ENCODE results near the gene TEX10.

The TEX10 gene

GRCh38 chr9:100286257-100286656, 66.5 kb downstream of the TEX10 start:
- Histone ChIP-seq H3K9ac (ENCODE audit: low read length in 2 of 2) (no peak overlapping the region), H3K4me1 (ENCODE audit: control insufficient read depth, insufficient read depth, low read length) (no peaks in the 10 kb centered on the region), H3K27ac (ENCODE audit: low read length) (no peak overlapping the region), H3K36me3 (ENCODE audit: control insufficient read depth in 2 of 2, insufficient read depth in 2 of 2, low read length in 2 of 2) (peaks cover 37 to 43% of the 10 kb centered on the region in 2 donors), H3K27me3 (ENCODE audit: control insufficient read depth in 1 of 2, insufficient read depth in 2 of 2, low read length in 2 of 2) (no peaks in the 10 kb centered on the region), H3K4me3 (ENCODE audit: low read length in 2 of 2) (no peak overlapping the region), H3K9me3 (ENCODE audit: control insufficient read depth in 2 of 2, low read length in 2 of 2) (peaks cover 0 to 3% of the 10 kb centered on the region in 2 donors)

GRCh38 chr9:100285601-100286000, 67.1 kb downstream of the TEX10 start:
- H3K36me3 ChIP-seq (ENCODE audit: control insufficient read depth in 2 of 2, insufficient read depth in 2 of 2, low read length in 2 of 2): peaks cover 36 to 41% of the 10 kb centered on the region in 2 donors
- H3K27ac ChIP-seq (ENCODE audit: low read length): no peak overlapping the region
- H3K4me1 ChIP-seq (ENCODE audit: control insufficient read depth, insufficient read depth, low read length): no peaks in the 10 kb centered on the region
- no peaks in the 10 kb centered on the region for H3K27me3 ChIP-seq (ENCODE audit: control insufficient read depth in 1 of 2, insufficient read depth in 2 of 2, low read length in 2 of 2)
- no peak overlapping the region for H3K4me3 ChIP-seq (ENCODE audit: low read length in 2 of 2)
- no peak overlapping the region for H3K9ac ChIP-seq (ENCODE audit: low read length in 2 of 2)
- H3K9me3 ChIP-seq (ENCODE audit: control insufficient read depth in 2 of 2, low read length in 2 of 2): peaks cover 0 to 3% of the 10 kb centered on the region in 2 donors

GRCh38 chr9:100285080-100285479, 67.7 kb downstream of the TEX10 start:
- Histone ChIP-seq H3K27ac (ENCODE audit: low read length) (no peak overlapping the region), H3K4me1 (ENCODE audit: control insufficient read depth, insufficient read depth, low read length) (no peaks in the 10 kb centered on the region), H3K9me3 (ENCODE audit: control insufficient read depth in 2 of 2, low read length in 2 of 2) (peaks cover 0 to 3% of the 10 kb centered on the region in 2 donors), H3K9ac (ENCODE audit: low read length in 2 of 2) (no peak overlapping the region), H3K4me3 (ENCODE audit: low read length in 2 of 2) (no peak overlapping the region), H3K27me3 (ENCODE audit: control insufficient read depth in 1 of 2, insufficient read depth in 2 of 2, low read length in 2 of 2) (no peaks in the 10 kb centered on the region), H3K36me3 (ENCODE audit: control insufficient read depth in 2 of 2, insufficient read depth in 2 of 2, low read length in 2 of 2) (peaks cover 36 to 40% of the 10 kb centered on the region in 2 donors)

DNA sequence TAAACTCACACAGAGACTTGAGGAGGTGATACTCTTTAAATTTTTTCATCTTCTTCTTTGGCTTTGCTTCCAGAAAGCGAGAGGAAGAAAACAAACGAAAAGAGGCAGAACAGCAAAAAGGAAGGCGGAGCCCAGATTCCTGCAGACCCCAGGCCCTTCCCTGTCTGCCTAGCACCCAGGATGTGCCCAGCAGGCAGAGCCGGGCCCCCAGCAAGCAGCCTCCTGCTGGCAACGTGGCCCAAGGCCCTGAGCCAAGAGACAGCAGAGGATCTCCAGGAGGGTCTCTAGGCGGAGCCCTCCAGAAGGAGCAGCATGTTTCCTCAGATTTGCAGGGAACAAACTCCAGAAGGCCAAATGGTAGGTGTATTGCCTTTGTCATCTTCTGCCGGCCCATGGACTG, 68.5 kb downstream of the TEX10 start:
- Histone ChIP-seq H3K36me3 (ENCODE audit: control insufficient read depth in 2 of 2, insufficient read depth in 2 of 2, low read length in 2 of 2) (peaks cover 38 to 41% of the 10 kb centered on the region in 2 donors), H3K27me3 (ENCODE audit: control insufficient read depth in 1 of 2, insufficient read depth in 2 of 2, low read length in 2 of 2) (no peaks in the 10 kb centered on the region), H3K9ac (ENCODE audit: low read length in 2 of 2) (no peak overlapping the region), H3K4me3 (ENCODE audit: low read length in 2 of 2) (no peak overlapping the region), H3K4me1 (ENCODE audit: control insufficient read depth, insufficient read depth, low read length) (no peaks in the 10 kb centered on the region), H3K27ac (ENCODE audit: low read length) (no peak overlapping the region), H3K9me3 (ENCODE audit: control insufficient read depth in 2 of 2, low read length in 2 of 2) (peaks cover 0 to 3% of the 10 kb centered on the region in 2 donors)

DNA sequence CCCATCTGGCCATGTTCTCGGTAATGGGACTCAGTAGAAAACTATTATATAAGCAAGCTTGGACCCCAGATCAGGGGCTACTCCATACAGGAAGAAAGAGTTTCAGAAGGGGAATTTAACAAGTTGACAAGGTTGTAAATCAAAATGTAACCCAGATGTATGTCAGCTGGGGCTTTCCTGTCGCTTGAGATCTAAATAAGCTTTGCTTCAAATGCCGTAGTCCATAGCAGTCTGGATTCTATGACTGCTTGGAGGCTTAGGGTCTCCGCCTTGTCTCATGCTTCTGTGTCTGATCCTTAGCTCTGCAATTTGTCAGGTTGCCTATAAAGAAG, 70.4 kb downstream of the TEX10 start:
- Histone ChIP-seq H3K9me3 (ENCODE audit: control insufficient read depth in 2 of 2, low read length in 2 of 2) (peaks cover 0 to 3% of the 10 kb centered on the region in 2 donors), H3K9ac (ENCODE audit: low read length in 2 of 2) (no peak overlapping the region), H3K27ac (ENCODE audit: low read length) (no peak overlapping the region), H3K36me3 (ENCODE audit: control insufficient read depth in 2 of 2, insufficient read depth in 2 of 2, low read length in 2 of 2) (peaks cover 29 to 36% of the 10 kb centered on the region in 2 donors), H3K27me3 (ENCODE audit: control insufficient read depth in 1 of 2, insufficient read depth in 2 of 2, low read length in 2 of 2) (no peaks in the 10 kb centered on the region), H3K4me3 (ENCODE audit: low read length in 2 of 2) (no peak overlapping the region), H3K4me1 (ENCODE audit: control insufficient read depth, insufficient read depth, low read length) (no peaks in the 10 kb centered on the region)

GRCh38 chr9:100281676-100282387, 70.9 kb downstream of the TEX10 start:
- Histone ChIP-seq H3K9me3 (ENCODE audit: control insufficient read depth in 2 of 2, low read length in 2 of 2) (peaks cover 0 to 3% of the 10 kb centered on the region in 2 donors), H3K9ac (ENCODE audit: low read length in 2 of 2) (no peak overlapping the region), H3K27ac (ENCODE audit: low read length) (no peak overlapping the region), H3K4me1 (ENCODE audit: control insufficient read depth, insufficient read depth, low read length) (no peaks in the 10 kb centered on the region), H3K36me3 (ENCODE audit: control insufficient read depth in 2 of 2, insufficient read depth in 2 of 2, low read length in 2 of 2) (peaks cover 24 to 31% of the 10 kb centered on the region in 2 donors), H3K4me3 (ENCODE audit: low read length in 2 of 2) (no peak overlapping the region), H3K27me3 (ENCODE audit: control insufficient read depth in 1 of 2, insufficient read depth in 2 of 2, low read length in 2 of 2) (no peaks in the 10 kb centered on the region)

- H3K4me3 ChIP-seq (ENCODE audit: low read length in 2 of 2): no peak overlapping the region
- no peaks in the 10 kb centered on the region for H3K27me3 ChIP-seq (ENCODE audit: control insufficient read depth in 1 of 2, insufficient read depth in 2 of 2, low read length in 2 of 2)
- no peaks in the 10 kb centered on the region for H3K4me1 ChIP-seq (ENCODE audit: control insufficient read depth, insufficient read depth, low read length)
- H3K36me3 ChIP-seq (ENCODE audit: control insufficient read depth in 2 of 2, insufficient read depth in 2 of 2, low read length in 2 of 2): peaks cover 26 to 29% of the 10 kb centered on the region in 2 donors
- H3K27ac ChIP-seq (ENCODE audit: low read length): no peak overlapping the region
- peaks cover 0 to 3% of the 10 kb centered on the region in 2 donors for H3K9me3 ChIP-seq (ENCODE audit: control insufficient read depth in 2 of 2, low read length in 2 of 2)
- no peak overlapping the region for H3K9ac ChIP-seq (ENCODE audit: low read length in 2 of 2)
These were observed 71.7 kb downstream of the TEX10 start for GRCh38 chr9:100281066-100281465.

GRCh38 chr9:100277166-100277979, 75.4 kb downstream of the TEX10 start:
- Histone ChIP-seq H3K9ac (ENCODE audit: low read length in 2 of 2) (no peak overlapping the region), H3K9me3 (ENCODE audit: control insufficient read depth in 2 of 2, low read length in 2 of 2) (no peaks in the 10 kb centered on the region), H3K4me3 (ENCODE audit: low read length in 2 of 2) (no peak overlapping the region), H3K36me3 (ENCODE audit: control insufficient read depth in 2 of 2, insufficient read depth in 2 of 2, low read length in 2 of 2) (peaks cover 5 to 17% of the 10 kb centered on the region in 2 donors), H3K4me1 (ENCODE audit: control insufficient read depth, insufficient read depth, low read length) (no peaks in the 10 kb centered on the region), H3K27ac (ENCODE audit: low read length) (no peak overlapping the region), H3K27me3 (ENCODE audit: control insufficient read depth in 1 of 2, insufficient read depth in 2 of 2, low read length in 2 of 2) (no peaks in the 10 kb centered on the region)

DNA sequence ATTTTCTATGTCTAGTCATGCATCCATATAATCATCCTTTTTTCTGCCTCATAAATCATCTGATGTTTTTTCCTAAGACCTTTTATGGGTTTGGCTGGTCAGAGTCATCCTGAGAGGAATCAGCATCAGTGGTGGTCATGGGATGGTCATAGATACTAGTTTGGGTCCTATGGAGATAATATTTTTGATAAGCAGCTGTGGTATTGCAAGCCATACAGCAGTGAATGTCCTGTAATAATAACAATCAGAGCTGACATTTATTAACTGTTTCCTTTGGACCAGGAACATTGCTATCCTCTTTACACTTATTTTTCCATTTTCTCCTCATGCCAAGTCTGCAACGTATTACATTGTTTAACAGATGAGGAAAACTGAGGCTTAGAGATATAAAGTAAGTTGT, 83.1 kb downstream of the TEX10 start:
- no peaks in the 10 kb centered on the region for H3K27me3 ChIP-seq (ENCODE audit: control insufficient read depth in 1 of 2, insufficient read depth in 2 of 2, low read length in 2 of 2)
- H3K36me3 ChIP-seq (ENCODE audit: control insufficient read depth in 2 of 2, insufficient read depth in 2 of 2, low read length in 2 of 2): peaks cover 4 to 15% of the 10 kb centered on the region in 2 donors

GRCh38 chr9:100268271-100268670, 84.5 kb downstream of the TEX10 start:
- H3K27ac ChIP-seq (ENCODE audit: low read length): no peak overlapping the region
- H3K27me3 ChIP-seq (ENCODE audit: control insufficient read depth in 1 of 2, insufficient read depth in 2 of 2, low read length in 2 of 2): no peaks in the 10 kb centered on the region
- H3K9me3 ChIP-seq (ENCODE audit: control insufficient read depth in 2 of 2, low read length in 2 of 2): no peaks in the 10 kb centered on the region
- no peak overlapping the region for H3K4me3 ChIP-seq (ENCODE audit: low read length in 2 of 2)
- H3K36me3 ChIP-seq (ENCODE audit: control insufficient read depth in 2 of 2, insufficient read depth in 2 of 2, low read length in 2 of 2): peaks cover 7 to 15% of the 10 kb centered on the region in 2 donors
- no peaks in the 10 kb centered on the region for H3K4me1 ChIP-seq (ENCODE audit: control insufficient read depth, insufficient read depth, low read length)
- no peak overlapping the region for H3K9ac ChIP-seq (ENCODE audit: low read length in 2 of 2)

More for the DNA sequence above, 83.1 kb downstream of the TEX10 start:
- no peaks in the 10 kb centered on the region for H3K9me3 ChIP-seq (ENCODE audit: control insufficient read depth in 2 of 2, low read length in 2 of 2)
- H3K4me3 ChIP-seq (ENCODE audit: low read length in 2 of 2): no peak overlapping the region
- H3K9ac ChIP-seq (ENCODE audit: low read length in 2 of 2): no peak overlapping the region
- no peaks in the 10 kb centered on the region for H3K4me1 ChIP-seq (ENCODE audit: control insufficient read depth, insufficient read depth, low read length)
- H3K27ac ChIP-seq (ENCODE audit: low read length): no peak overlapping the region

DNA sequence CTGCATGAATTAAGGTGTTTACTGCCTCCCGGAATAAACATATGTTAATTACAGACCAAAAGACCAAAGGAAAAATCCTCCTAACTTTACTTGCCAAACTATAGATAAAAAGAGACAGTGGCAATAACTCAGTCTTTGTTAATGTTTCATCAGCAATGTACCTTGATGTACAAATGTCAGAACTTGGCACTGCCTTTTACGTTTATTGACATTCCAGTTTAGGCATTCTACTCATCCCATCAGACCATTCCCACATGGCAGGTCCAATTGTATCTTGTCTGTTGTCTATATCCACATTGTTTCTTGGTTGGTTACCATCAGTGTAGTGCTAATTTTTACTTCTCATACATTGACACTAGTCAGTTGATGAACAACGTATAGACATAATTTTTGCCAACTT, 85.5 kb downstream of the TEX10 start:
- H3K4me1 ChIP-seq (ENCODE audit: control insufficient read depth, insufficient read depth, low read length): no peaks in the 10 kb centered on the region
- no peak overlapping the region for H3K27ac ChIP-seq (ENCODE audit: low read length)
- H3K9ac ChIP-seq (ENCODE audit: low read length in 2 of 2): no peak overlapping the region
- H3K36me3 ChIP-seq (ENCODE audit: control insufficient read depth in 2 of 2, insufficient read depth in 2 of 2, low read length in 2 of 2): peaks cover 7 to 9% of the 10 kb centered on the region in 2 donors
- no peaks in the 10 kb centered on the region for H3K9me3 ChIP-seq (ENCODE audit: control insufficient read depth in 2 of 2, low read length in 2 of 2)
- H3K4me3 ChIP-seq (ENCODE audit: low read length in 2 of 2): no peak overlapping the region
- H3K27me3 ChIP-seq (ENCODE audit: control insufficient read depth in 1 of 2, insufficient read depth in 2 of 2, low read length in 2 of 2): no peaks in the 10 kb centered on the region

Measured in stomach smooth muscle (tissue), 2 donors.